Natural killer cell (primary cell): ENCODE results near the gene RPL10. TPM values are rescaled to one million over a fixed set of nuclear protein-coding genes. Genes with fewer than 3 reads are reported as not detected.
A peak's percentile ranks its signal among the peaks of the same experiment; 100 is the strongest.

Source experiments
- ATAC-seq, 3 donors: fragments of 150-1000 bp in 2 of 3; fragments of 200-7000 bp in 1 of 3; cut with Tn5 transposase; 1 replicate in 1 of 3; 2 replicates in 2 of 3; pipeline ENCODE4 v1.10.0; 2021; ENCODE audit warnings: mild to moderate bottlenecking in 2 of 3, moderate library complexity in 2 of 3
- DNase-seq, 2 donors: peaks; one replicate each; pipeline versions ENCODE4 v3.0.0 to v3.0.0-alpha.2; 2013 to 2021; ENCODE audit warnings: mixed read lengths in 1 of 2
- H3K27ac ChIP-seq: one replicate; pipeline ENCODE4 v1.5.1; 2013; ENCODE audit warnings: mild to moderate bottlenecking, low read length
- H3K27me3 ChIP-seq: one replicate; pipeline ENCODE4 v1.6.1; 2013; ENCODE audit warnings: low read length; ENCODE audit not compliant: control insufficient read depth, insufficient read depth
- H3K36me3 ChIP-seq: one replicate; pipeline ENCODE4 v1.6.1; 2013; ENCODE audit warnings: low read length; ENCODE audit not compliant: control insufficient read depth, insufficient read depth
- H3K4me1 ChIP-seq: one replicate; pipeline ENCODE4 v1.6.1; 2013; ENCODE audit warnings: low read length; ENCODE audit not compliant: control insufficient read depth, insufficient read depth
- H3K4me3 ChIP-seq: one replicate; pipeline ENCODE4 v1.5.1; 2013; ENCODE audit warnings: low read length
- H3K9me3 ChIP-seq: one replicate; pipeline ENCODE4 v1.6.1; 2013; ENCODE audit warnings: low read length; ENCODE audit not compliant: control insufficient read depth, insufficient read depth
- H3K27ac Mint-ChIP-seq, 2 donors: one replicate each; pipeline ENCODE4 v1.8.0; 2022; ENCODE audit warnings: mild to moderate bottlenecking in 2 of 2, mixed read lengths in 2 of 2, moderate library complexity in 1 of 2
- H3K27me3 Mint-ChIP-seq, 2 donors: one replicate each; pipeline ENCODE4 v1.8.0; 2022; ENCODE audit warnings: low read depth in 2 of 2, mixed read lengths in 2 of 2
- H3K36me3 Mint-ChIP-seq: one replicate; pipeline ENCODE4 v1.8.0; 2022; ENCODE audit warnings: mixed read lengths
- H3K4me1 Mint-ChIP-seq, 2 donors: one replicate each; pipeline ENCODE4 v1.8.0; 2022; ENCODE audit warnings: mixed read lengths in 2 of 2
- H3K4me3 Mint-ChIP-seq: one replicate; pipeline ENCODE4 v1.8.0; 2022; ENCODE audit warnings: mild to moderate bottlenecking, moderate library complexity, mixed read lengths
- H3K9me3 Mint-ChIP-seq, 2 donors: one replicate each; pipeline ENCODE4 v1.8.0; 2022; ENCODE audit warnings: mixed read lengths in 2 of 2
- WGBS: methylation state at CpG from one replicate; pipeline ENCODE4 v1.1.7; 2013; ENCODE audit warnings: missing lambda C conversion rate; ENCODE audit not compliant: insufficient coverage; 5-methylcytosine and 5-hydroxymethylcytosine counted together
- intact Hi-C: fragments of 100-400 bp; cut with micrococcal nuclease; formaldehyde crosslinking; loops from one replicate; pipeline ENCODE4 v1.14.2; 2022
- total RNA-seq, 4 donors: library from RNA; stranded (reverse); fragments of 120-200 nt in 1 of 4; gene quantifications; one replicate each; pipeline versions ENCODE4 v1.2.3 to v1.2.4, GENCODE V29; 2013 to 2022
- TF ChIP-seq, protein P1 (sequence below): fragments of 200-600 bp; IDR thresholded peaks from one replicate; pipeline ENCODE4 v1.8.0; 2022; ENCODE audit warnings: antibody characterized with exemption

Gene RPL10
- total RNA-seq, 3 donors from 2014 or later (not counting 1 experiment from before 2014, with no cell fraction given): 2,249 to 2,456 (median 2,324) TPM

DNA sequence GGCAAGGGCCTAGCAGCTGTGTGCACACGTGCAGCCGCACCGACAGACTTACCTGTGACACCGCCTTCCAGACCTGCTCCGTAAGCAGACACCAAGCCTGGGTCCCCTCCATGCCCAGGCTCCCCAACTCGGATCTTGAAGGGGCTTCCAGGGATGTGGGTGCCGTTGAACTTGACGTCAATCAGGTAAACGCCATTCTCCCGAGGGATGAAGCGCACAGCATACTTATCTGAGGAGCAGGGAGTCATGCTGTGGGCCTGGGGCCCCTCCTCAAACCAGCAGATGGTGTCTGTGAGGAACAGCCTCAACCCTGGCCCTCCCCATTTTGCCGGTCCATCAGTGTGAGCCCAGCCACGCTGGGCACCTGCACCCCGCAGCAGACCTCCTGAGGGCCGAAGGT is 48.2 kb upstream of the RPL10 start:
- ATAC-seq: no peak
- peaks cover 25 to 36% of the 10 kb centered on the region in 2 donors for H3K4me1 Mint-ChIP-seq
- H3K9me3 ChIP-seq: no peaks in the 10 kb centered on the region
- no peak overlapping the region for H3K4me3 ChIP-seq
- no peak overlapping the region for H3K4me3 Mint-ChIP-seq
- no peaks in the 10 kb centered on the region for H3K36me3 Mint-ChIP-seq
- peaks cover 69% of the 10 kb centered on the region for H3K36me3 ChIP-seq
- no peaks in the 10 kb centered on the region for H3K27me3 Mint-ChIP-seq
- H3K9me3 Mint-ChIP-seq: no peaks in the 10 kb centered on the region
- H3K4me1 ChIP-seq: peaks cover 81% of the 10 kb centered on the region
- intact Hi-C loops: loop anchor here (10.0 kb wide), 1 partner anchor 45 kb away; the partner anchor contains the start of gene RPL10
- 85% methylated on average over 15 of the region's 15 CpGs for WGBS
- TF ChIP-seq, protein P1, sequence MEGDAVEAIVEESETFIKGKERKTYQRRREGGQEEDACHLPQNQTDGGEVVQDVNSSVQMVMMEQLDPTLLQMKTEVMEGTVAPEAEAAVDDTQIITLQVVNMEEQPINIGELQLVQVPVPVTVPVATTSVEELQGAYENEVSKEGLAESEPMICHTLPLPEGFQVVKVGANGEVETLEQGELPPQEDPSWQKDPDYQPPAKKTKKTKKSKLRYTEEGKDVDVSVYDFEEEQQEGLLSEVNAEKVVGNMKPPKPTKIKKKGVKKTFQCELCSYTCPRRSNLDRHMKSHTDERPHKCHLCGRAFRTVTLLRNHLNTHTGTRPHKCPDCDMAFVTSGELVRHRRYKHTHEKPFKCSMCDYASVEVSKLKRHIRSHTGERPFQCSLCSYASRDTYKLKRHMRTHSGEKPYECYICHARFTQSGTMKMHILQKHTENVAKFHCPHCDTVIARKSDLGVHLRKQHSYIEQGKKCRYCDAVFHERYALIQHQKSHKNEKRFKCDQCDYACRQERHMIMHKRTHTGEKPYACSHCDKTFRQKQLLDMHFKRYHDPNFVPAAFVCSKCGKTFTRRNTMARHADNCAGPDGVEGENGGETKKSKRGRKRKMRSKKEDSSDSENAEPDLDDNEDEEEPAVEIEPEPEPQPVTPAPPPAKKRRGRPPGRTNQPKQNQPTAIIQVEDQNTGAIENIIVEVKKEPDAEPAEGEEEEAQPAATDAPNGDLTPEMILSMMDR: no peak
- peak overlapping the region; percentile 98 to 100 for H3K27ac Mint-ChIP-seq
- DNase-seq: peak in 1 of 2 donors; percentile 21
- peak overlapping the region; percentile 88 for H3K27ac ChIP-seq
- H3K27me3 ChIP-seq: no peaks in the 10 kb centered on the region

DNA sequence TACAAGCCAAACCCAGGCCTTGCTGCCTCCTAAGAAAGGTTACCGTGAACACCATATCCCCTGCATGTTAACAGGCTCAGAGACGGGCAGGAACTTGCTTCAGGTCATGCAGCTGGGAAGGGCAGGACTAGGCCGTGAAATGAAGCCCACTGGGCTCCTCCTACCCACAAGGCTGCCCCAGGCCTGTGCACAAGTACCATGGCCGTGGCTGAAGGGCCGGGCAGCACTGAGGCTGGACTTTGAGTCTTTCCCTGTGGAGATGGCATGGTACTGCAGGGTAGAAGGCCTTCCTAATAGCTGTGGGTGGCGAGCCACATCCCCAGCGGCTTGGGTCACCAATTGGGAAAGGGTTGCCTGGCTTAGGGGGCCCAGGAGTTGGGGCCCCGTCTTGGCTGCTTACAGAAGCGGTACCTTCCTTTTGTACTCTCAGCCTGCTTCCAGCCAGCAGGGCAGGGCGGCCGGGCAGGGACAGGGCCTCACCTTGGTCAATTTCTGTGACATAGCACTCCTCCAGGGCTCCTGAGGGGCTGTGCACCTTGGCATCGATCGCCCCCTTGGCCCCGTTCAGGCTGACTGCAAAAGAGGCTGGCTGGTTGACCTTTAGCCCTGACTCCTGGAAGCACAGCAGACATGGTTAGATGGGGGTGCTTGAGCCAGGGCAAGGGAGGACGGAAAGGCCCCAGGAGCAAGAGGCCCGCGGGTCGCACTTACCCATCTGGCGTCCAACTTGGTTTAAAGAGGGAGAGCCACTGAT is 47.6 kb upstream of the RPL10 start:
- Mint-ChIP-seq H3K27ac (peak overlapping the region; percentile 98 to 100), H3K27me3 (no peaks in the 10 kb centered on the region), H3K9me3 (no peaks in the 10 kb centered on the region), H3K4me3 (peak overlapping the region; percentile 50), H3K4me1 (peaks cover 25 to 36% of the 10 kb centered on the region in 2 donors), H3K36me3 (no peaks in the 10 kb centered on the region)
- no peak for ATAC-seq
- Histone ChIP-seq H3K4me3 (no peak overlapping the region), H3K9me3 (no peaks in the 10 kb centered on the region), H3K36me3 (peaks cover 76% of the 10 kb centered on the region), H3K27me3 (no peaks in the 10 kb centered on the region), H3K4me1 (peaks cover 87% of the 10 kb centered on the region), H3K27ac (peak overlapping the region; percentile 88)
- 49% methylated on average over 17 of the region's 19 CpGs for WGBS
- TF ChIP-seq, protein P1: no peak
- intact Hi-C loops: no loop called here
- peak in 1 of 2 donors; percentile 27 for DNase-seq

DNA sequence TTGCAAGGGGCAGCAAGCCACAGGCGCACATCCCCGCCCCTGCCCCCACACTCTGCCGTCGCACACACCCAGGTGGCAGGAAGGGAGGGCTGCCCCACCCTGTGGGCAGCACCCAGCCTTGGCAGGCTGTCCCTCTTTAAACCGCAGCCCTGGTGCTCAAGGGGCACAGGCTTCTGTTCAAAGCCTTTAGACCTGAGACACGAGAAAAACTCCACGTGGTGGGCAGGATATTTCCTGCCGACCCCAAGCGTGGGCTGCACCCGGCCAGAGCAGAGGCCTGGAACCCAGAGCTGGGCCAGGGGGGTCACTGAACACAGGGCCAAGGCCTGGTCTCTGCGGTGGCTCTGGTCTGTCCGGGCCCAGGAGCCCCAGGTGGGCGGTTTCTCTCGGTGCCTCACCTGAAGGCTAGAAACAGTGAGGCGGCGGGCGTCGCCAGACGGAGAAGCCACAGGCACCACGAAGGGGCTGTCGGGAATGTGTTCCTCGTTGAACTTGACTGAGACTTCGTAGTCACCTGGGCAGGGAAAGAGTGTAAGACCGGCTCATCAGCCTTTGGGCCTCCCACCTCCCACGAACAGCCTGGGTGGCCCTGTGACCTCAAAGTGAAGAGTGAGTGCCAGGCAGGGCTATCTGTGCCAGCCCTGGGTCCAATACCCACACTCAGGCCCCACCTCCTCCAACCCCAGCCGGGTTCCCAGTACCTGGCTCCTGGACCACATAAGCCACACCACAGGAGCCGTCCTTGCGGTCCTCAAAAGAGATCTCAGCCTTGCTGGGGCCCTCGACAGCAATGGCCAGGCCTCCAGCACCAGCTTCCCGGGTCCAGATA is 46.8 kb upstream of the RPL10 start:
- 18% methylated on average over 30 of the region's 30 CpGs for WGBS
- DNase-seq (peak; percentile 33 to 73), ATAC-seq (peak in 2 of 3 donors; percentile 20 to 25)
- peak overlapping the region; percentile 88 for H3K27ac ChIP-seq
- peaks cover 95% of the 10 kb centered on the region for H3K4me1 ChIP-seq
- peak overlapping the region; percentile 98 to 100 for H3K27ac Mint-ChIP-seq
- H3K9me3 ChIP-seq: no peaks in the 10 kb centered on the region
- peak overlapping the region; percentile 71 for H3K4me3 Mint-ChIP-seq
- H3K36me3 Mint-ChIP-seq: no peaks in the 10 kb centered on the region
- no peaks in the 10 kb centered on the region for H3K27me3 Mint-ChIP-seq
- H3K27me3 ChIP-seq: no peaks in the 10 kb centered on the region
- intact Hi-C loops: no loop called here
- H3K9me3 Mint-ChIP-seq: no peaks in the 10 kb centered on the region
- H3K4me3 ChIP-seq: no peak overlapping the region
- peaks cover 30 to 40% of the 10 kb centered on the region in 2 donors for H3K4me1 Mint-ChIP-seq
- H3K36me3 ChIP-seq: peaks cover 83% of the 10 kb centered on the region
- TF ChIP-seq, protein P1: no peak
